GM18519 (cell line): ENCODE results near the gene SLC6A16.
"Not testable (repeated sequence)": the region's sequence is repeated elsewhere in the genome, so short reads cannot be mapped to it uniquely, and the experiment has no call there.

ENCODE experiments used
- ATAC-seq: cut with Tn5 transposase; IDR thresholded peaks from one replicate; pipeline ENCODE4 v1.9.1; 2021; ENCODE audit warnings: mild to moderate bottlenecking, moderate library complexity; ENCODE audit not compliant: unreplicated experiment, low FRiP score

SLC6A16 gene

DNA sequence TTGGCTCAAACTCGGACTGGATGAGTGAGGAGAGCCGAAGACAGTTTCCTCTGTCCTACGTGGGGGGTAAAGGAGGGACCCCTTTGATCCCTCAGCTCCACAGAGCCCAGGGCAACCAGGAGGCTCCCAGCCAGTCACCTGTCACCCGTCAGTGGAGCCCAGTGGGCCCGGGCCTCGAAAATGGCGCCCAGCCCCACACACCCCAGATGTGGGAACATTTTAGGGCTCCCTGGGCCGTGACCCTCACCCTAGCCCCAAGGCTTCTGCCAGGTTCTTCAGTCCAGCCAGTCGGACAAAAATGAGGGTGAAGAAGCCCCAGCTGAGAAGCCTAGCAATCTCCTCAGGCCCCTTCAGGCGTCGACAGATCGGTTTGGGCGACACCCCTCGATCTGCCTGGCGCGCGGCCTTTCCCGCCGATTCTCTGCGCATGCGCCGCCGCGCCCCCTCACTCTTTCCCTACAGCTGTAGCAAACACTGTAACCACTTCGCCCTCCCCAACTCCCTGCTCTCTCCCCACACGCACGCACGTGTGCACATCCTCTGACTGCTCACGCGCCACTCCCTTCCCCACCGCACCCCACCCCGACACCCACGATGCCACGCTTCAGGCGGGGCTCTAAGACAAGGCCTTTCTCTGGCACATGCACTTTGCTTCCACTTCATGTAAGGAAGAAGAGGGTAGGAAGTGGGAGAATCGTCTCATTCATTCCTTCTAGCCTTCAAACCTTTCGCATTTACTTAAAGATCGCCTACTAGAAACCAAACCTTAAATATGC lies at the start of gene SLC6A16:
SLC6A16 (minus strand) TSS at position 391 of the 776 bp plus-strand sequence. CDS start 13,844 bp downstream, outside the sequence.
- ATAC-seq = no peak

DNA sequence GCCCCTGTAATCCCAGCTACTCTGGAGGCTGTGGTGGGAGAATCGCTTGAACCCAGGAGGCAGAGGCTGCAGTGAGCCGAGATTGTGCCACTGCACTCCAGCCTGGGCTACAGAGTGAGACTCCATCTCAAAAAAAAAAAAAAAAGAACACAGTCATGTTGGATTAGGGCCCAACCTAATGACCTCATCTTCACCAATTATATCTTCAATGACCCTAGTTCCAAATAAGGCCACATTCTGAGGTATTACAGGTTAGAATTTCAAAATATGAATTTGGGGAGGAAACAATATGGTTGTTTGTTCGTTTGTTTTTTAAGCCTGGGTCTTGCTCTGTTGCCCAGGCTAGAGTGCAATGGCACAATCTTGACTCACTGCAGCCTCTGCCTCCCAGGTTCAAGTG lies 48.2 kb upstream of the SLC6A16 start:
- not testable (repeated sequence) for ATAC-seq

DNA sequence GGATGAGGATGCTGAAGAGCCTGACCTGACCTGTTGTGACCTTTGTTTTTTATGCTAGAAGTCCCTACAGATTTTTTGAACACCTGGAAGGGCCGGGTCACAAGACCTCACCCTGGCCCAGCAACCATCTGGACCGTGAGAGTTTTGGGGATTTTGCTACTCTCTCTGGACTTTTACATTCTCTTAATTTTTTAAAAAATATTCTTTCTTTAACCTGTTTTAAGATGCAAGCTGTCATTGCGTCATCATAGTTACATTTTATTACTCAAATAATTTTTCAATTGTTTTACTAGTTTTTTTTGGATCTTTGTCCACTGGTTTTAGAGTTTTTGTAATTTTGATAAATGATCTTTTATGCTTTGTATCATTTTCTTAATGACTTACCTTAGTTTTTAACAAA lies 46.2 kb upstream of the SLC6A16 start:
- no peak for ATAC-seq

DNA sequence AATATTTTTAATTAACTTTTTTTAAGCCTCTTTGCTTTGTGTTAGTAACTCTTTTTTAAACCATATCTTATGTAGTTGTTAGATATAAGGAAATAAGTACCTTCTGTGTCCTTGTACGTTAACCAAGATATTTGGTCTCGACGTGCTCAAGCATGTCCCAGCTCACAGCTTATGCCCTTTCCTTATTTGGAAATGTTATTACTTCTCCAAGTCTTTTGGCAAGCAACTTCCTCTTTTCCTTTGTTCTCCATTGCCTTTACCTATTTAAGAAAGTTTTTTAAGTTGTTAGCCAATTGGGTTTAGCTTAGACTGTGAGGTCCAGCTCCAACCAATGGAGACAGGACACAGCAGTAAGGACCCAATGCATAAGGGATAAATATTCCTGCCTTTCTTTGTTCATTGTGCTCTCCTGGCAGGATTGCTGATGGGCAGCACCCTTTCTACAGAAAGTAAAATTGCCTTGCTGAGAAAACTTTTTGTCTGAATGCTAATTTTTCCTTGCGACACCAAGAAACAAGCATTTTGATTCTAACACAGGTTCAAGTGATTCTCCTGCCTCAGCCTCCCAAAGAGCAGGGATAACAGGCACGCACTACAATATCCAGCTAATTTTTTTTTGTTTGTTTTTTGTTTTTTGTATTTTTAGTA lies 43.8 kb upstream of the SLC6A16 start:
- ATAC-seq = no peak

DNA sequence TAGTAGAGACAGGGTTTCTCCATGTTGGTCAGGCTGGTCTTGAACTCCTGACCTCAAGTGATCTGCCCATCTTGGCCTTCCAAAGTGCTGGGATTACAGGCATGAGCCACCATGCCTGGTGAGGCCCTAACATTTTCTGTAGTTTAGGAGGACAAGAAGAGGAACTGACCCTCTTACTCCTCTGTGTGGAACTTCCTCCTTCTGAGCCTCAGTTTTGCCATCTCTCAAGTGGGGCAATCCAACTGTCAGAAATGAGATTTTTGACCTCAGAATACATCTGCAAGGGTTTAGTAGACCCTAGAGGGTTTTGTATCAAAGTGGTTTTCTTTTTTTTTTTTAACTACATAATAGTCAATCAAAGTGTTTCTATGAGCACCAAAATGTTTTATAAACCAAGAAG lies 41.1 kb upstream of the SLC6A16 start:
- no peak for ATAC-seq

DNA sequence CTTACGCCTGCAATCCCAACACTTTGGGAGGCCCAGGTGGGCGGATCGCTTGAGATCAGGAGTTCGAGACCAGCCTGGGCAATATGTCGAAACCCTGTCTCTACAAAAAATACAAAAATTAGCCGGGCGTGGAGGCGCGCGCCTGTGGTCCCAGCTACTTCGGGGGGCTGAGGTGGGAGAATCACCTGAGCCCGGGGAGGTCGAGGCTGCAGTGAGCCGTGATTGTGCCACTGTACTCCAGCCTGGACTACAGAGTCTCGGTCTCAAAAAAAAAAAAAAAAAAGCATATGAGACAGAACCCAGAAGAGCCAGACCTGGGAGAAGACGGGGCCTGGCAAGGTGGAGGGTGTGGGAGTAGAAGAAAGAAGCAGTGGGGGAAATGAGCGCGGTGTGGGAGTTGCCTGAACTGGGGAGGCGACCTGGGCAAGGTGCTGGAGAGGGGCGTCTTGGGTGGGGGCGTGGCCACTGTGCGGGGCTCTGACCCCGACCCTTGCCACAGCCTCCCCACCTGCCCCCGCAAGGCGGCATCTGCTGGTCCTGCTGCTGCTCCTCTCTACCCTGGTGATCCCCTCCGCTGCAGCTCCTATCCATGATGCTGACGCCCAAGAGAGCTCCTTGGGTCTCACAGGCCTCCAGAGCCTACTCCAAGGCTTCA lies 39.2 kb upstream of the SLC6A16 start:
- no peak for ATAC-seq

DNA sequence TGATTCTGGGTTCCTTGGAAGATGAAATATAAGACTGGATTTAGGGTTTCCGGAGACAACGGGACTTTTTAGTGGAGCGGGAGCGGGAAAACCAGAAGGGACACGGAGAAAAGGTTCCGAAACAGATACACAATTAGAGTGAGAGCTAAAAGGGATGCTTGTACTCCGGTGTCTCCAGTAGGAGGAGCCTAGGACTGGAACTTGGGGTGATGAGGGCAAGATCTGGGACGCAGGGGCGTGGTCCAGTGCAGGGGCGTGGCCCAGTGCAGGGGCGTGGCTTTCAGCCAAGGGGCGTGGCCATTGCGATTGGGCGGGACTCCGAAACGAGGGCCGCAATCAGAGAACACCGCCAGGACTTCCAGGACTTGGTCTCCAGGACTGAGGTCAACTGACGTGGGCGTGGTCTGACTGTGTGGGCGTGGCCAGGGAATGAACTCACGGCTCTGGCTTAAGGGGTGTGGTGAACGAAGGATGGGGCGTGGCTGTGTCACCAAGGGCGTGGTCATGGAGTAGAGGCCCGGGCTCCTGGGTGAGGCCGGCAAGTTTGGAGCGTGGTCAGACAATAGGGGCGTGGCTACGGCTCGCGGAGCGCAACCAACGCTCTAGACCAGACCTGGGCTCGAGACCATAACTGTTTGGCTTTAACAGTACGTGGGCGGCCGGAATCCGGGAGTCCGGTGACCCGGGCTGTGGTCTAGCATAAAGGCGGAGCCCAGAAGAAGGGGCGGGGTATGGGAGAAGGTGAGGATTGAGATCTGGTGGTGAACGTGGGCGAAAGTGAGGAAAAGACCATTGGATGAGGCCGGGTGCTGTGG lies 38.5 kb upstream of the SLC6A16 start, which contains the start of gene DKKL1:
DKKL1 (plus strand) TSS at position 610 of the 815 bp plus-strand sequence; CDS start at position 732, 122 bp downstream.
- no peak for ATAC-seq

DNA sequence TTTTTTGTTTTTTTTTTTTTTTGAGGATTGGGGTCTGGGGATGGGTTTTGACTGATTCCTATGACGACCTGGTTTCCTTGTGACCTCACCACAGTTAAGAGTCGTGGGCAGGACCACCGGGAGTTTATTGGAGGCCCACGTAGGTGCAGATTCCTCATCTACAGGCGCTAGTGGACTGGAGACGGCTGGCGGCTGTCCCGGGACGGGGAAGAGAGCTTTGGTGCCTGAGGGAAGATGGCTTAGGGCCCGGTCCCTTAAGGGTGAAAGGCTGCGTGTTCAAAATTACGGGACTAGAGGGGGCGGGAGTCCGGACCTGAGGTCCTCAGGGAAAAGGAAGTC lies 37.9 kb upstream of the SLC6A16 start:
- ATAC-seq = no peak

DNA sequence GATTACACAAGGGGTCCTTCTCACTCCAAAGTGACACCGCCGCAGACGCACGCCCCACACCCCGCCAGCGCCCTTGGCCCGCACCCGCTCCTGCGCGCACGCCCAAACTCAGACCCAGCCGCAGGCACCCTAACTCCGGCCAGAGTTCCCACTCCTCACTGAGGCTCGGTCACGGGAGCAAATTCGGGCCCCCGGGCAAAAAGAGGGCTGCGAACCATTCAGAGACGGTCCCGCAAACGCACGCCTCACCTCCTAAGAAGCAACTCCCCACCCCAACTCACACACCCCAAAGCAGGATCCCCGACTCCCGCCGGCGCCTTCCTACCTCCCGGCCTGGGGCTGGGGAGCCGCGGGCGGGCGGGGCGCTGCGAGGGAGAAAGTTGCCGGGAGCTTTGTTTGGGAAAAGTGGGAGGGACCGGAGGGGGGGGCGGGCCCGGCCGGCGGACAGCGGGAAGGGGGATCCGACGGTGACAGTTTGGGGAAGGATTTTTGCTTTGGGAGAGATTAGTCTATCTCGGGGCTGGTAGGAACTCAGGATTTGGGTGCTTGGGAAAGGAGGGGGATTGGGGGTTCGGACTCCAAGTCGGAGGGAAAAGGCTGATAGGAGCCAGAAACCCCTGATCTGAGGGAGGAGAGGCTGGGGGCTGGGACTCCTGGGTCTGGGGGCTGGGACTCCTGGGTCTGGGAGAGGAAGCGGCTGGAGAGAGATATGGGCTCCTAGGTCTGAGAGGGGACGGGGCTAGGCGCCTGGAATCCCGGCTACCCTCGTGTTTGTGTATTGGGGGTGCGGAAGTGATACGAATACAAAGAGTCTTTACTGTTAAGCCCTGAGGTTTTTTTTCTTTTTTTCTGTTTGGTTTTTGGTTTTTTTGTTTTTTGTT lies 37.3 kb upstream of the SLC6A16 start, which contains the start of gene TEAD2:
TEAD2 (minus strand) TSS at position 369 of the 881 bp plus-strand sequence. CDS start 2,341 bp downstream, outside the sequence.
- no peak for ATAC-seq

DNA sequence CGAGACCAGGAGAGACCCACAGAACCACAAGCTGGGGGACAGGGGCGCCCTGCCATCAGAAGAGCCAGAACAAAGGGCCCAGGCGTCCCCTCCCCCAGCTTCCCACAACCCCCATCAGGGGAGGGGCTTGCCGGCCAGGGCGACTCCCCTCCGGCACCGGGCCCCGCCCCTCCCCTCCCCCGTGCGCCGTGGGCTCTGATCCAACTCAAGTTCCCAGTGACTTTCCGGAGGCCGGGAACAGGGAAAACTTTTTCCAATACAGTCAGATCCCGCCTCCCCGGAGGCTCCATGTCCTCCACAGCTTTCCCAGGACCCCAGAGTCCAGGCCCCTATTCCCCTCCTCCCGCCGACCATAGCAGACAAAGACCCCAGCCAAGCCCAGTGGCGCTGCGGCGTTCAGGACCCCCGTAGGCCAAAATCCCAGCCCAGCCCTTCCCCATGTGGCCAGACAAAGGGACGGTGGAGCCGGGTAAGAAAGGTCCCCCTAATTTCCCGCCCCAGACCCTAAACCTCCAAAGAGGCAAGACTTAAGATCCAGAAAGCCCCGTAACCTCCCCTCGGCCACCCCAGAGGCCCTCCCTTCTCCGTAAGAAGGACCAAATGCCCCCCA lies 36.6 kb upstream of the SLC6A16 start:
- no peak for ATAC-seq

DNA sequence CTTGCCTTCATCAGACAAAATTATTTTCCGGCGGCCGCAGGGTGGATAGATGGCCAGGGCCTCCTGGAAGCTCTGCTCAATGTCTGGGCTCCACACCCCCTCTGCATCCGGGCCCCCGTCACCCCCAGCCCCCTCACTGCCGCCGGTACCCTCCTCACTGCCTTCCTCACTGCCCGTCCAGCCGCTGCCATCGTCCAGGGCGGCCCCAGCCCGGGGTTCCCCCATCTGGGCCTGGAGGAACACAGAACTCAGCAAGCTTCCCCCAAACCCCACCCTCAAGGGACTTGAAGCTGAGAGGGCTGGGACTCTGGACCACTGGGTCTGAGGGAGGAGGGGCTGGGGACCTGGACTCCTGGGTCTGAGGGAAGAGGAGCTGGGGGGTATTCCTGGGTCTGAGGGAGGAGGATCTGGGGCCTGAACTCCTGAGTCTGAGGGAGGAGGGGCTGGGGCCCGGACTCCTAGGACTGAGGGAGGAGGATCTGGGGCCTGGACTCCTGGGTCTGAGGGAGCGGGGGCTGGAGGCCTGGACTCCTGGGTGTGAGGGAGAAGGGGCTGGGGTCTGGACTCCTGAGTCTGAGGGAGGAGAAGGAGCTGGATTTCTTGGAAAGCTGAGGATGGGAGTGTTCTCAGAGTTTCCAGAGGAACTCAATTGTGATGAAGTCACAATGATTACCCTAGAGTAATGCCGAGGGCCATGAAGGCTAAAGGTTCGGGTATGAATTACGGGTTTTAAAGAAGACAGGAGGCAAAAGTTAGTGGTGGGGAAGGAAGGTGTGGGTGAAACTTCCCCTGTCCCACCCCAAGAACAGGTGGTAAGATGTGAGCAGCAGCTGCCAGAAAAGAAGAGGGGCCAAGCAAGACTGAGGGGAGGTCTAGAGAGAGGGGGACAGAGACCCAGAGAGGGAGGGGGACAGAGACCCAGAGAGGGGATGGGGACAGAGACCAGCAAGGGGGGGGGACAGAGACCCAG lies 35.1 kb upstream of the SLC6A16 start:
- no peak for ATAC-seq

DNA sequence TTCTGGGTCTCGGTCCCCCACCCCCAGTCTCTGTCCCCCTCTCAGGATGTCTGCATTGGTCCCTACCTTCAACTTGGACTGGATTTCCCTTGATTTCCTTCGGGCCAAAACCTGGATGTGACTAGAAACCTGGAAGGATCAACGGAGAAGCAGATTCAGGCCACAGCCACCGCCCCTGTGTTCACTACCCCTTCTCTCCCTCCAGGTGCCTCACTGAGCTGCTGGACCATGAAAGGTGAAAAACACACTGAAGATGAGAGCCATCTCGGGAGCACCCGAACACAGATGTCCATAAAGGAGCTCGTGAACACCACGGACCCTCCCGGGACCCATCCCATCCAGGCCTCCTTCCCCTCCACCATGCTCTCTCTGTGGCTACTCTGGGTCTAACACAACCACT lies 32.2 kb upstream of the SLC6A16 start:
- no peak for ATAC-seq

DNA sequence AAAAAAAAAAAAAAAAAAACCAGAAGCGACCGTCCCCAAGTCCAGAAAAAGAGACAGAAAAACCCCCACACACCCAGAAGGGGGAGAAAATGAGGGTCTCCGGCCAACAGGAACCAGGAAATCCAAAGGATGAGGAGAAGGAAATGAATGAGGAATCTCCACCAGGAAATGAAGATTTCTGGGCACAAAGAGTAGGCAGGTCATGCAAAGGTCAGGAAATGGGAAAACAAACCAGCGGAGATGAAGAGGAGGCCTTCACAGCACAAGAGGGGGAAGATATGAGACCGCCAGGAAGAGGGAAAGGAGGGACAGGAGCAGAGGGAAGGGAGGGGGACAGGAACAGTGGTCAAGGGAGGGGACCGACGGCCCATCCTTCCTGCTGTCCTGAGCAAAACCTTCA lies 31.4 kb upstream of the SLC6A16 start:
- no peak for ATAC-seq

DNA sequence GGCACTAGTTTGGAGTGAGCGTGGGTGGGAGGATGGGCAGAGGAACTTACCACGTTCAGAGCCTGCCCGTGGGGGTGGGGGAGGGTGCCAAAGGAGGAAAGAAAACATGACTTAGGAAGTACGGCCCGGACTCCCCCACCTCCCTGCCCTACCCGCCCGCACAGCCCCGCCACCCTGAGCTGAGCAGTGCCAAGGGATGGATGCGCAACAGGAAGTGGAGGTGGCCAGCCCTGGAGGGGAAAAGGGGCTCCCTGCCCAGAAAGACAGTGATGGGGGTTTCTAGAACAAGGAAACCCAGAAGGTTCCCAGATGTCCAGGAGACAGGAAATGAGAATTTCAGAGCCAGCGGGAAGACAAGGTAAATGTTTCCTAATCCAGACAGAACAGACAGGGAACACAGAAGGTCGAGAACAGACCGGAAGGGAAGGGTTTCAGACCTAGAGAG lies 30.9 kb upstream of the SLC6A16 start:
- no peak for ATAC-seq

DNA sequence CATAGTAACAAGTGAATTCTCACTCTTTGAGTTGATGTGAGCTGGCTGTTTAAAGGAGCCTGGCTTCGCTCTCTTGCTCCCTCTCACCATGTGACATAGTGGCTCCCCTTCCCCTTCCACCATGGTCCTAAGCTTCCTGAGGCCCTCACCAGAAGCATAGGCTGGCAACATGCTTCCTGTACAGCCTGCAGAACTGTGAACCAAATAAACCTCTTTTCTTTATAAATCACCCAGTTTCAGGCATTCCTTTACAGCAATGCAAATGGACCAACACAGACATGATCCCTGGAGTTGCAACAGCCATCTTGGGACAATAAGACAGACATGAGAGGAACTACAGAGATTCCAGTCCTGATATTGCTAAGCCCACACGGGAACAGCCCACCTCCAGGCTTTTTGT lies 24.6 kb upstream of the SLC6A16 start:
- no peak for ATAC-seq

DNA sequence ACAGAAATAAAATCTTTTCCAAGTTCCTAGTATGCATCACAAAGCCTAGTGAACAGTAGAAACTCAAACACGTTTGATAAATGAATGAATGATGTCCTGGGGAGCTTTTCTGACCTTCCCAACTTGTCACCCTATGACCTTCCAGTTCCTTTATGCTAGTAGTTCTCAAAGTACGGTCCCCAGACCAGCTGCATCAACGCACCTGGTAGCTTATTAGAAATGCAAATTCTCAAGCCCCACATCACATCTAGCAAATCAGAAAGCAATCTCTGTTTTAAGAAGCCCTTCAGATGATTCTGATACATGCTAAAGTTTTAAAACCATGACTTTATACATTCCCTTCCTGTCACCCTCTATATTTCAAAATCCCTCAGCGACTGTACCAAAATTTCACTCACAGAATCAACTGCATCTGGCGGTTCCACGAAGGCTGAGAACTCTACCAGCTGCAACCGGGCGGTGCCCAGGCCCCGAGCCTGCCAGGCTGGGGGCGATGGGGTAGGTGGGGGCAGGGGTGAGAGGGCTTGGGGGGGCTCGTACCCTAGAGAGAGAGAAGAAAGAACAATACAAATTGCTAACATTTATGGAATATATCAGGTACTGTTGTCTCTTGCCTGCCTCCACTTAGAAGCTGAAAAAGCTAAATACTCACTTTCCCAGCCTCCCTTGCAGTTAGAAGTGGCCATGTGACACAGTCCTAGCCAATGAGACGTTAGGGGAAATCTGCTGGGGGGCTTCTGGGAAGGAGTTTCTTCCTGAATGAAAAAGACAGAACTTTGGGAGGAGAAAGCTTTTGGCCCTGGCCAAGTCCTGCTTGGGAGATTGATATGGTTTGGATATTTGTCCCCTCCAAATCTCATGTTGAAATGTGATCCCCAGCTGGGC lies 23.6 kb upstream of the SLC6A16 start:
- ATAC-seq = no peak

DNA sequence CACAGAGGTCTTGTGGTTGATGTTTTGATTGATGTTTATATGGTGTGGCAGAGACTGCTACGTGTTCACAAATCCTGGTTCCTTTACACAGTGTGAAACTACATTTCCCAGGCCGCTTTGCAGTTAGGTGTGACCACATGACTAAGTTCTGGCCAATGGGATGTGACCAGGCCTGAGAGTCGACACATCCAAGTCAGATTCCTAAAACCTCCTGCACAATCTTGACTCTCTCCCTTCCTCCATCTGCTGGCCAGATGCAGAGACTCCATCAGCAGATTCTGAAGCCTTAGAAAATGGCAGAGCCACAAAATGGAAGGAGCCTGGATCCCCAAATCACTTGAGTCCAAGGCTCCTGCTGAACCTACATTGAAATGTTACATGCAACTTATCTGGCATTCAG lies 22.8 kb upstream of the SLC6A16 start:
- no peak for ATAC-seq
